Muscle of arm (tissue), 12 donors: Measurements from ENCODE around the gene MACROD1. TPM values are rescaled to one million over a fixed set of nuclear protein-coding genes. Genes with fewer than 3 reads are reported as not detected.

Experiments used
- DNase-seq: peaks from one replicate; pipeline ENCODE4 v3.0.0-alpha.2; 2013
- polyA plus RNA-seq, 12 donors: library from polyadenylated mRNA; unstranded; fragments of 120-200 nt; gene quantifications; one replicate each; pipeline ENCODE4 v1.2.1, GENCODE V29; 2013; ENCODE audit not compliant: insufficient read length in 12 of 12

The MACROD1 gene
- polyA plus RNA-seq, 12 donors = 41.1 to 129 (median 55.2) TPM; not detected in 1

GRCh38 chr11:64115531-64116522, 50.1 kb downstream of the MACROD1 start:
- no peak for DNase-seq

GRCh38 chr11:64114231-64114630, 51.7 kb downstream of the MACROD1 start:
- DNase-seq = no peak

- DNase-seq = no peak
Measured at GRCh38 chr11:64113462-64113780, 52.5 kb downstream of the MACROD1 start.

- no peak for DNase-seq
Measured at GRCh38 chr11:64112771-64113461, 53.0 kb downstream of the MACROD1 start.

GRCh38 chr11:64110465-64111375, 55.2 kb downstream of the MACROD1 start:
- DNase-seq = no peak

DNA sequence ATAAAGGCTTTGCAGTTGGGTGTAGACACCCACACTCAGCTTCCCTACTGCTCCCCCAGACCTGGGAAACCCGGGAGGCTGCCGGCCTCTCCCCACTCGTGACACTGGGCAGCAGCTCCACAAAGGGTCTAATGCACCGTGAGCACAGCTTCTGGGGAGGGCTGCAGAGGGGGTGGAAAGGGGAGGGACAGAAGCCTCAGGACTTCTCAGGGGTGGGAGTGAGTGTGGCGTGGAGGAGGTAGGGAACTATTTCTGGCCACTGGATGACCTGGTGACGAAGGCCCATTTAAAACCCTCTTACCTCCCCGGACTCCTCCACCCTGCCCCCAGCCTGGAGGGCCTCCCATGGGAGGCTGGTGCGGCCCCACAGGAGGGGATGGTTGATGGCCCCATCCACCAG, 56.6 kb downstream of the MACROD1 start:
- DNase-seq = no peak

- DNase-seq = no peak
Measured at GRCh38 chr11:64107303-64107702, 58.6 kb downstream of the MACROD1 start.

DNA sequence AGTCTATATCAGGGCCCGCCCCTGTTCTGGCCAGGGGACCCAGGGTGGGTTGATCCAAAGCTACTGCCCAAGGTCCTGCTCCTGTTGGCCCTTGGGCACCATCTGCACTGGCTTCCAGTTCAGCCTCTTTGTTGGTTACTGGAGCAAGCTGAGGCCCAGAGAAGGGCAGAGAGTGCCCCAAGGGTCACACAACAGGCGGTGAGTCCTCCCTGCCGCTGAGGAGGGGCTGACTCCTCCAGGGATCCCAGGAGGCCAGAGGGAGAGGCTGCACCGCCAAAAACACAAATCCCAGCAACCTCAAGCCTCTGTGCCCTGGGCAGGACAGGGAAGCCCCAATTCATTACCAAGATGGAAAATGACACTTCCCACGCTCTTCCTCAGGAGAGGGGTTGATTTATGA, 61.3 kb downstream of the MACROD1 start:
- DNase-seq = no peak

DNA sequence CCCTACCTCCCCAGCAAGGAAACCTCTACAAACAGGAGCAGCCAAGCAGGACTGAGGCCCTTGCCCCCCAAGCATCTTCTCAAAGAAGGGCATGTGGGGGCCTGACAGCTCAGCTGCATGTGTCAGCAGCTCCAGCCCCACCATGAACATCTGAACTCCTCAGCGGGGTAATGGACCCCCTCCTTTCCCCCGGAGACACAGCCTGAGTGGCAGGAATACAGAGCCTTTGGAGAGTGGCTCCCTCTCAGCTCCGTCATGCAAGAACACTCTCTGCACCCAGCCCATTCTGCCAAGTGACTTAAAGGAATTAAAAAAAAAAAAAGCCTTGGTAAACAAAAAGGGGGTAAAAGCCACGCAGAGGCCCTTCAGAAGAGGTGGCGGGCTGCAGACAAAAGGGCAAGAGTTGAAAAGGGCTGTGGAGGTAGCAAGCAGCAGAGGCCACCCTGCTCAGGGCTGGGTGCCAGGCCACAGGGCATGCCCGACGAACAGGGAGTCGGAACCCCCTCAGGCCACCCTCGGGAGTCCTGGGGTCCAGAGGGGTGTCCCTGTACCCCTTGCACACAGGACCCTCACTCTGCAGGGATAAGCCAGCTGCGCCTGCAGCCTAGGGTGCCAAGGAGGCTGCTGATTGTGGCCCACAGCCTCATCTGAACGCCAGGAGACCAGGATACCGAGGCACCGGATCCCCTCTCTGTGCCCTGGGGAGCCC, 62.5 kb downstream of the MACROD1 start:
- no peak for DNase-seq

- DNase-seq = no peak
Measured at GRCh38 chr11:64102005-64102738, 63.7 kb downstream of the MACROD1 start.

- no peak for DNase-seq
Measured at GRCh38 chr11:64101461-64101860, 64.5 kb downstream of the MACROD1 start.

- DNase-seq = no peak
Measured at GRCh38 chr11:64100782-64101353, 65.0 kb downstream of the MACROD1 start.

DNA sequence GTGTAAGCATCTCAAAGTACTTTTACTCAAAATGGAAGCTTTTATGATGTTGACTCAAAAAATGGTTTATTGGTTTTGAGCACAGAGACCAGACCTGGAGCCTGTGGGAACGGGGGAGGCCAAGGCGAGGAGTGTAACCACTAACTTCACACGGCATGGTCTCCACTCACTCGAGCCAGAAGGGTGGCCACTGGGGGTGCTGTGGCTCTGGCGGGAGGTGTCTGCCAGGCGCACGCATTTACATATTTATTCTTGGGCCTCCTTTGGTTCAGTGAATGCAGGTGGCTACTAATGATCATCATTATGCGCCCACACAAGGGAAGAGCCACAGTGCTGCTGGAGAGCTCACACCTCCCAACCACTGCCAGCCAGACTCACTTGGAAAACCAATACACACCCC, 65.6 kb downstream of the MACROD1 start:
- DNase-seq = no peak

DNA sequence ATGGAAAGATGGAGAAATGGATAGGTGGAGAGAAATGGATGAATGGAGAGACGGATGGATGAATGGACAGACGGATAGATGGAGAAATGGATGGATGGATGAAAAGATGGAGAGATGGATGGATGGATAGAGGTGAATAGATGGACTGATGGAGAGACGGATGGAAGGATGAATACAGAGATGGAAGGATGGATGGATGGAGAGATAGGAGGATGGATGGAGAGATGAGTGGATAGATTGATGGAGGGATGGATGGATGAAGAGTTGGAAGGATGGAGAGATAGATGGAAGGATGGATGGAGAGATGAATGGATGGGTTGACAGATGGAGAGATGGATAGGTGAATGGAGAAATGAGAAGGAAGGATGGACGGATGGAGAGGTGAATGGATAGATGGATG, 66.5 kb downstream of the MACROD1 start:
- DNase-seq = no peak

DNA sequence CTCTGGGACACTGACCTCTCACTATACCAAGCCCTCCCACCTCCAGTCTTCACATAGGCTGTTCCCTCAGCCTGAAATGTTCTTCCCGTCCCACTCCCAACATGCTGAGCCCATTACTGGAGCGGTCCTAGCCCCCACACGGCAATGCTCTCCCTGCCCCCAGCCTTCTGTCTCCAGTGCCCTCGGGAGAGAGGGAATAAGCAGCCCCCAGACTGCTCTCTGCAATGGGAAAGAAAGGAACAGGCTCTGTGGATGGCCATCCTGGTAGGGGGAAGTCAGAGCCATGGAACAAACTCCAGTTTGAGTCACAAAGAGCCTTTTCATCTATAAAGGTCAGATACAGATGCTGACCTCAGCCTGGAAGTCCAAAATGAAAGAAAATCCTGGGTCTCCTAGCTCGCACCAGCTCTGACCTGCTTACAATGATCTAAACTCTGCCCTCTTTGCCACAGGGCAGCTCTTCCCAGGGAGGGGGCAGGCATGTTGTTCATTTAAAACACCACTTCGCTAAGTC, 67.5 kb downstream of the MACROD1 start:
- DNase-seq = no peak

GRCh38 chr11:64097468-64098317, 68.2 kb downstream of the MACROD1 start:
- DNase-seq = no peak

- no peak for DNase-seq
Measured at GRCh38 chr11:64096835-64097234, 69.1 kb downstream of the MACROD1 start.

DNA sequence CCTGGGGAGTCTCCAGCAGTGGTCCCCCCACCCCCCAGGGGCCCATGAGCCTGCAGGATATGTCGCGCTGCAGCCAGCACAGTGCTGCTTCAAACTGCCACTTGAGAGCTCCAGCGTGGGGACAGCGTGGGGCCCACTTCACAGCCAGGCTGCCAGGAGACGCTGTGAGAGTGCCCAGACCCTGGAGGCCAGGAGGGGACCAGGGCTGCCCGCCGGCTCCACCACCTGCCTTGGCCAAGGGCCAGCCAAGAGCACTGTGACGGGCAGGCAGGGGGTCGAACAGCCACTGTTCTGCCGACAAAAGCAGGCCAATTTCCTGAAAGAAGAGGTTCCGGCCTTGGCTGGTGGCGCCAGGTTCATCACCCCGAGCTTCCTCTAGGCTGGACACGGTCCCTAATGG, 70.0 kb downstream of the MACROD1 start:
- DNase-seq = no peak

- no peak for DNase-seq
Measured at GRCh38 chr11:64095273-64095817, 70.6 kb downstream of the MACROD1 start.
